Glomerular endothelial cell (primary cell): ENCODE measurements around the gene GPHB5. TPM values are rescaled to one million over a fixed set of nuclear protein-coding genes. Genes with fewer than 3 reads are reported as not detected.

ENCODE experiments used
- DNase-seq: peaks from one replicate; pipeline ENCODE4 v3.0.0-alpha.2; 2011; ENCODE audit warnings: low read depth, low spot score; ENCODE audit errors: extremely low read depth
- total RNA-seq: library from RNA; depleted of rRNA; stranded (reverse); fragments of >200 nt; gene quantifications from 2 replicates; pipeline ENCODE4 v1.2.3, GENCODE V29; 2015

Gene GPHB5
- total RNA-seq, 1 donor from 2014 or later, result not detected

DNA sequence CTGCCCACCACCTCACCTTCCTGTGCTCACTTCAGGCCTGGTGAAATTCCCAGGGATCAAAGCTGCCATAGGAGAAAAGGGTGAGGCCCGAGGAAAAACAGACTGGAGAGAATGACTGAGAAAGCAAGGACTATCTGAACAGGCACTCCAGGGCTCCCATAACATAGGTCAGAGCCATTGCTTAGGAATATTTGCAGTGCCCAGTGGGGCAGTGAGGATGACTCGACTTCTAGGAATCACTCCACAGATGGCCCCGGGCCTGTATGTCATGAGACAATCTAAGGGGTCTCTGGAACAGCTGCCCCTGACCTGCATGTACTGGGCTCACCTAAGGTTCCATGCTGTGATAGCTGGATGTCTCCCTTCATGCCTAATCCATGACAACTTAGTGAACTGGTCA is 51.6 kb downstream of the GPHB5 start:
- no peak for DNase-seq

DNA sequence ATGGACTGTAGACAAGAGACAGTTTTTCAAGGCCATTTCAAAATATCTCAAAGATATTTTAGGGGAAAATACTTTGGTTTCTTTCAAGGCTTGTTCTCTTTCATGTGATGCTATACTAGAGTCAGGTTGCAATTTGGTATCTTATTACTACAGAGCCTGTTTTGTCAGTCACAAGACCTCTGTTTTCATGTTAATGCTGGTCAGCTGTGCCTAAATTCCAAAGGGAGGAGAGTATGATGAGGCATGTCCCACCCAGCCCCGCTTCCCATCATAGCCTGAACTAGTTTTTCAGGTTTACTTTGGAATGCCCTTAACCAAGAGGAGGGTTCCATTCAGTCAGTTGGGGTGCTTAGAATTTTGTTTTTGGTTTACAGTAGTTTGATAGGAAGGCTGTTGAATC is 52.6 kb downstream of the GPHB5 start:
- DNase-seq, result no peak

Other genes with a start within 250 kb of the GPHB5 start
- 57.3 and 103 TPM in 2 replicates for gene RHOJ, start 114.5 kb downstream of the GPHB5 start, total RNA-seq
- gene PPP2R5E, start 224.4 kb upstream of the GPHB5 start, total RNA-seq, result 30.8 and 35.3 TPM in 2 replicates